KOPT-K1 (cell line): Measurements from ENCODE around the gene TFF2.

Source experiments
- H3K27ac ChIP-seq: fragments of 200-600 bp; sonication (generic); 2 replicates; pipeline ENCODE4 v1.5.1; 2016; ENCODE audit warnings: antibody characterized with exemption, mild to moderate bottlenecking, low read depth, low read length; ENCODE audit not compliant: poor library complexity, severe bottlenecking
- H3K36me3 ChIP-seq: fragments of 200-600 bp; sonication (generic); 2 replicates; pipeline ENCODE4 v1.5.1; 2017; ENCODE audit warnings: antibody characterized with exemption, mild to moderate bottlenecking, low read length, moderate library complexity; ENCODE audit not compliant: insufficient read depth
- H3K9me3 ChIP-seq: fragments of 200-600 bp; sonication (generic); 2 replicates; pipeline ENCODE4 v1.5.1; 2017; ENCODE audit warnings: antibody characterized with exemption, low read length, mild to moderate bottlenecking; ENCODE audit not compliant: insufficient read depth, poor library complexity, severe bottlenecking

Gene TFF2

GRCh38 chr21:42363312-42363711, 12.5 kb upstream of the TFF2 start:
- Histone ChIP-seq H3K9me3 (peaks cover 7% of the 10 kb centered on the region), H3K27ac (no peak overlapping the region), H3K36me3 (no peaks in the 10 kb centered on the region)

DNA sequence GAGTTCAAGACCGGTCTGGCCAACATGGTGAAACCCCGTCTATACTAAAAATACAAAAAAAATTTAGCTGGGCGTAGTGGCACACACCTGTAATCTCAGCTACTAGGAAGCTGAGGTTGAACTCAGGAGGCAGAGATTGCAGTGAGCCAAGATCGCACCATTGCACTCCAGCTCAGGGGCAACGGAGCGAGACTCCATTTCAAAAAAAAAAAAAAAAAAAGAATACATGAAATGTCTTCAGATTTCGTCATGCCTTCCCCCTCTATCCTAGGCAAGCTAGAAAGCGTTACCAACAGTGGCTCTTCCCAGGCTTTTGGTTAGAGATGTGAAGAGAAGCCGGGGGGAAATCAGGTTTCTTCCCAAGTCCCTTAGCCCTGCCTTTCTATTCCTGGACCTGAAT, 11.9 kb upstream of the TFF2 start:
- Histone ChIP-seq H3K9me3 (peaks cover 7% of the 10 kb centered on the region), H3K36me3 (no peaks in the 10 kb centered on the region), H3K27ac (no peak overlapping the region)

DNA sequence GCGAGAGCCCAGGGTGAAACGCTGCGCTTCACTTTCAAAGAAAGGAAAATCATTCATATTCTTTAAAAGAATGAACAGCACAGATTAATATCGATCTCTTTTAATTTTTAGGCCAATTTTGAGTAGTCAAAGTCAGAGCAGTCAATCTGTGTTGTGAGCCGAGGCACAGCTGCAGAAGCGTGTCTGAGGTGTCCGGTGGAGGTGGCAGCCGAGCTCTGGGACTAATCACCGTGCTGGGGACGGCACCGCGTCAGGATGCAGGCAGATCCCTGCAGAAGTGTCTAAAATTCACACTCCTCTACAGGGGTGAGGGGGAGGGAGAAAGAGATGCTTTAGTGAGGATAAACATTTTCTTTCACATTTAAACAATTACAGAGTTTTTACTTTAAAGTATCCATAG, 11.4 kb upstream of the TFF2 start:
- no peaks in the 10 kb centered on the region for H3K36me3 ChIP-seq
- H3K9me3 ChIP-seq: peaks cover 7% of the 10 kb centered on the region
- no peak overlapping the region for H3K27ac ChIP-seq

GRCh38 chr21:42361286-42361685, 10.5 kb upstream of the TFF2 start:
- H3K36me3 ChIP-seq: no peaks in the 10 kb centered on the region
- no peak overlapping the region for H3K27ac ChIP-seq
- H3K9me3 ChIP-seq: peaks cover 7% of the 10 kb centered on the region

GRCh38 chr21:42360317-42360716, 9.5 kb upstream of the TFF2 start:
- Histone ChIP-seq H3K36me3 (no peaks in the 10 kb centered on the region), H3K27ac (no peak overlapping the region), H3K9me3 (peaks cover 7% of the 10 kb centered on the region)

DNA sequence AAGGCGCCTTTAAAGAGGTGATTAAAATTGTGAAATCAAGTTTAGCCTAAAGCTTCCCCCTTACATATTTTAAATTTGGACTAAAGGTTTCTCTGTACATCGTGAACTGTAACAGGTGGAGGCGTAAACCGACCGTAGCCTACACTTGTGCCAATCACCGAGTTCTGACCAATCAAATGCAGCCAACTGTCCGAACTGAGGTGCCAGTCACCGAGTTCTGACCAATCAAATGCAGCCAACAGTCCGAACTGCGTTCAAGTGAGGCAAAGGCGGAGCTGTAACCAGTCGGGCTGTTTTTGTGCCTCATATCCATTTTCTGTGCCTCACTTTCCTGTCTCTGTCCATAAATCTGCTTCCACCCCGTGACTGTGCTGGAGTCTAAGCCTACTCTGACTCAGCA, 8.1 kb upstream of the TFF2 start:
- Histone ChIP-seq H3K27ac (no peak overlapping the region), H3K36me3 (no peaks in the 10 kb centered on the region), H3K9me3 (peaks cover 7% of the 10 kb centered on the region)

DNA sequence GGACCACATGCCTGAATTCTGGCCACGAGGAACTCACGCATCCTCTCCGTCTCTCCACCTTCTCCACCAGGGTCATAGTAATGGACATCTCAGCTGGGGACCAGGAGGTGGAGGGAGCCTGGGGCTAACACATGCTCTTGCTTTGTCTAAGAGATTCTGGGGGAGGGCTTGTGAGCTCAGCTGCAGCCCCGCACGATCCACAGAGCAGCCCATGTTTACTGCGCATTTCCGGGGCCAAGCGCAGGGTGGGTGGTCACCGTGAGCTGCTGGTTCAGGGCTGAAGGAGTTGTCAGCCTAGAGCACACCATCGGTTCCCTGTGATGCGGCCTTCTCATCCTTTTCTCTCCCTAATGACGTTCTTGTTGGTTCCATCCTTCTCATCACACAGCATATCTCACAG, 7.5 kb upstream of the TFF2 start:
- Histone ChIP-seq H3K36me3 (no peaks in the 10 kb centered on the region), H3K9me3 (peaks cover 7% of the 10 kb centered on the region), H3K27ac (no peak overlapping the region)

GRCh38 chr21:42357307-42357706, 6.5 kb upstream of the TFF2 start:
- H3K9me3 ChIP-seq: peaks cover 7% of the 10 kb centered on the region
- no peak overlapping the region for H3K27ac ChIP-seq
- H3K36me3 ChIP-seq: no peaks in the 10 kb centered on the region

GRCh38 chr21:42356650-42357049, 5.9 kb upstream of the TFF2 start:
- no peaks in the 10 kb centered on the region for H3K36me3 ChIP-seq
- H3K9me3 ChIP-seq: peaks cover 7% of the 10 kb centered on the region
- no peak overlapping the region for H3K27ac ChIP-seq

GRCh38 chr21:42356046-42356445, 5.3 kb upstream of the TFF2 start:
- peaks cover 7% of the 10 kb centered on the region for H3K9me3 ChIP-seq
- no peaks in the 10 kb centered on the region for H3K36me3 ChIP-seq
- H3K27ac ChIP-seq: no peak overlapping the region

GRCh38 chr21:42353623-42354022, 2.8 kb upstream of the TFF2 start:
- Histone ChIP-seq H3K27ac (no peak overlapping the region), H3K36me3 (no peaks in the 10 kb centered on the region), H3K9me3 (no peaks in the 10 kb centered on the region)

GRCh38 chr21:42352441-42353095, 1.8 kb upstream of the TFF2 start:
- Histone ChIP-seq H3K36me3 (no peaks in the 10 kb centered on the region), H3K9me3 (no peaks in the 10 kb centered on the region), H3K27ac (no peak overlapping the region)

DNA sequence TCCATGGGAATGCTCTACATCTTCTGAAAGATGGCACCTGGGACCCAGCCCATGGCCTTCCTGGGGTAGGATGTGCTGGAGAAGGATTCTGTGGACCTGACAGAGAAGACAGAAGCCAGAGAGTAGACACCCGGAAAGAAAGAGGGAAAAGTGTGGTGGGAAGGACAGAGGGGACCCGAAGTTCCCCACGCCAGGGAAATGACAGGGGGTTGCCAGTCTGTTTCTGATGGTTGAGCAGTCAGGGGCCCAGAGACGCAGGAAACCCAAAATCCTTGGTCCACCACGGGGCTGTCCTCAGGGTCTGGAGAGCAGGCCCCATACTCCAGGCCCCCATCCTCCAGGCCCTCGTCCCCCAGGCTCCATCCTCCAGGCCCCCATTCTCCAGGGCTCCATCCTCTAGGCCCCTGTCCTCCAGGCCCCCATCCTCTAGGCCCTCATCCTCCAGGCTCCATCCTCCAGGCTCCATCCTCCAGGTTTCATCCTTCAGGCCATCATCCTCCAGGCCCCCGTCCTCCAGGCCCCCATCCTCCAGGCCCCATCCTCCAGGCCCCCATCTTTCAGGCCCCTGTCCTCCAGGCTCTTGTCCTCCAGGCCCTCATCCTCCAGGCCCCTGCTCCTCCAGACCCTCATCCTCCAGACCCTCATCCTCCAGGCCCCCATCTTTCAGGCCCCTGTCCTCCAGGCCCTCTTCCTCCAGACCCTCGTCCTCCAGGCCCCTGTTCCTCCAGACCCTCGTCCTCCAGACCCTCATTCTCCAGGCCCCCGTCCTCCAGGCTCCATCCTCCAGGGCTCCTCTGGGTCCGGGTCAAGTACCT, 1.0 kb upstream of the TFF2 start:
- Histone ChIP-seq H3K36me3 (no peaks in the 10 kb centered on the region), H3K27ac (no peak overlapping the region), H3K9me3 (no peaks in the 10 kb centered on the region)

GRCh38 chr21:42350318-42350910, 380 bp downstream of the TFF2 start:
- no peak overlapping the region for H3K27ac ChIP-seq

GRCh38 chr21:42349420-42350317, 1.1 kb downstream of the TFF2 start:
- Histone ChIP-seq H3K27ac (no peak overlapping the region), H3K36me3 (no peaks in the 10 kb centered on the region), H3K9me3 (no peaks in the 10 kb centered on the region)

More at GRCh38 chr21:42350318-42350910, 380 bp downstream of the TFF2 start:
- Histone ChIP-seq H3K9me3 (no peaks in the 10 kb centered on the region), H3K36me3 (no peaks in the 10 kb centered on the region)
